SKM-1 (cell line): Measurements from ENCODE around the gene PSAP.

ENCODE experiments used
- DNase-seq: peaks from one replicate; lab custom pipeline; 2025; ENCODE audit not compliant: unreplicated experiment; lab: John Stamatoyannopoulos, UW

Gene PSAP

GRCh38 chr10:71845410-71846405 lies 5.3 kb downstream of the PSAP start:
- DNase-seq: no peak

GRCh38 chr10:71844695-71845094 lies 6.4 kb downstream of the PSAP start:
- DNase-seq: no peak

GRCh38 chr10:71844084-71844483 lies 7.0 kb downstream of the PSAP start:
- DNase-seq: no peak

- DNase-seq: no peak
Observed at GRCh38 chr10:71842856-71843686, 8.0 kb downstream of the PSAP start.

- no peak for DNase-seq
Observed at GRCh38 chr10:71842422-71842821, 8.6 kb downstream of the PSAP start.

GRCh38 chr10:71840958-71841335 lies 10.1 kb downstream of the PSAP start:
- no peak for DNase-seq

GRCh38 chr10:71840177-71840957 lies 10.7 kb downstream of the PSAP start:
- no peak for DNase-seq

- DNase-seq: no peak
Observed at GRCh38 chr10:71838264-71839211, 12.5 kb downstream of the PSAP start.

- DNase-seq: no peak
Observed at GRCh38 chr10:71837098-71837827, 13.8 kb downstream of the PSAP start.

GRCh38 chr10:71836596-71836974 lies 14.5 kb downstream of the PSAP start:
- DNase-seq: no peak

GRCh38 chr10:71835671-71836595 lies 15.1 kb downstream of the PSAP start:
- no peak for DNase-seq

- DNase-seq: no peak
Observed at GRCh38 chr10:71834343-71834674, 16.7 kb downstream of the PSAP start.

GRCh38 chr10:71833451-71834342 lies 17.4 kb downstream of the PSAP start:
- DNase-seq: no peak

GRCh38 chr10:71832967-71833366 lies 18.1 kb downstream of the PSAP start:
- DNase-seq: no peak

GRCh38 chr10:71831646-71832552 lies 19.2 kb downstream of the PSAP start:
- DNase-seq: no peak

- no peak for DNase-seq
Observed at GRCh38 chr10:71830726-71831125, 20.3 kb downstream of the PSAP start.
